Keratinocyte (primary cell): ENCODE measurements around the gene SEZ6L2. TPM values are rescaled to one million over a fixed set of nuclear protein-coding genes. Genes with fewer than 3 reads are reported as not detected.

Experiments used
- DNase-seq: peaks from one replicate; pipeline ENCODE4 v3.0.0-alpha.2; 2011; ENCODE audit warnings: low read depth, missing footprints, low spot score
- FAIRE-seq: peaks from 2 replicates; lab custom pipeline; 2011; peaks lifted over from hg19 to GRCh38; lab: Jason Lieb, UNC
- H2AFZ ChIP-seq: 2 replicates; pipeline ENCODE4 v1.6.0; 2012; ENCODE audit warnings: low read length, control low read depth, inconsistent platforms; ENCODE audit not compliant: control insufficient read depth
- H3K27ac ChIP-seq: 2 replicates; pipeline ENCODE4 v1.5.1; 2011; ENCODE audit warnings: low read length; ENCODE audit not compliant: control insufficient read depth, insufficient read depth
- H3K27me3 ChIP-seq: 3 replicates; pipeline ENCODE4 v1.6.0; 2011; ENCODE audit warnings: low read length; ENCODE audit not compliant: control insufficient read depth, insufficient read depth; ENCODE audit errors: extremely low read depth
- H3K36me3 ChIP-seq, 2 experiments: 2 replicates in 1 of 2; 3 replicates in 1 of 2; pipeline ENCODE4 v1.5.1; 2011; ENCODE audit warnings: low read length in 2 of 2, mild to moderate bottlenecking in 1 of 2; ENCODE audit not compliant: control insufficient read depth in 2 of 2, insufficient read depth in 2 of 2; ENCODE audit errors: extremely low read depth in 1 of 2
- H3K4me1 ChIP-seq: 3 replicates; pipeline ENCODE4 v1.5.1; 2011; ENCODE audit warnings: low read length; ENCODE audit not compliant: control insufficient read depth, insufficient read depth; ENCODE audit errors: extremely low read depth
- H3K4me2 ChIP-seq: 3 replicates; pipeline ENCODE4 v1.6.0; 2011; ENCODE audit warnings: low read depth, low read length; ENCODE audit not compliant: control insufficient read depth, insufficient read depth; ENCODE audit errors: extremely low read depth
- H3K4me3 ChIP-seq, 3 experiments: fragments of 200-600 bp in 1 of 3; sonication (generic) in 1 of 3; 2 replicates in 2 of 3; 3 replicates in 1 of 3; pipeline ENCODE4 v1.5.1; 2011 to 2016; ENCODE audit warnings: low read length in 3 of 3, mild to moderate bottlenecking in 3 of 3, control low read depth in 2 of 3, inconsistent platforms in 1 of 3, low read depth in 1 of 3, mixed read lengths in 1 of 3, mixed run types in 1 of 3, moderate library complexity in 1 of 3; ENCODE audit not compliant: control insufficient read depth in 2 of 3, insufficient read depth in 2 of 3; ENCODE audit errors: extremely low read depth in 1 of 3
- H3K79me2 ChIP-seq: 2 replicates; pipeline ENCODE4 v1.6.0; 2012; ENCODE audit warnings: low read length; ENCODE audit not compliant: control insufficient read depth, insufficient read depth
- H3K9ac ChIP-seq: 3 replicates; pipeline ENCODE4 v1.6.0; 2011; ENCODE audit warnings: low read length; ENCODE audit not compliant: control insufficient read depth, insufficient read depth; ENCODE audit errors: extremely low read depth
- H3K9me1 ChIP-seq: 3 replicates; pipeline ENCODE4 v1.6.0; 2011; ENCODE audit warnings: low read length; ENCODE audit not compliant: control insufficient read depth, insufficient read depth; ENCODE audit errors: extremely low read depth
- H3K9me3 ChIP-seq: 2 replicates; pipeline ENCODE4 v1.5.1; 2012; ENCODE audit warnings: low read depth, low read length; ENCODE audit not compliant: control insufficient read depth
- H4K20me1 ChIP-seq: 3 replicates; pipeline ENCODE4 v1.6.0; 2011; ENCODE audit warnings: low read length; ENCODE audit not compliant: control insufficient read depth, insufficient read depth; ENCODE audit errors: extremely low read depth
- CTCF ChIP-seq, 3 experiments: IDR thresholded peaks in 1 of 3; conservative IDR thresholded peaks in 1 of 3; optimal IDR thresholded peaks in 1 of 3; 2 replicates in 2 of 3; 3 replicates in 1 of 3; pipeline versions ENCODE3 to v1.5.1; 2011; ENCODE audit warnings: low read length in 3 of 3, mild to moderate bottlenecking in 3 of 3, moderate library complexity in 2 of 3, control low read depth in 1 of 3, inconsistent platforms in 1 of 3; ENCODE audit not compliant: insufficient read depth in 2 of 3; ENCODE audit errors: extremely low read depth in 1 of 3
- EZH2 ChIP-seq: IDR thresholded peaks from one replicate; pipeline ENCODE4 v1.6.1; 2012; ENCODE audit warnings: inconsistent platforms, mild to moderate bottlenecking, low read length, moderate library complexity
- dilution Hi-C: fragments of 300-500 bp; cut with MboI; formaldehyde crosslinking; loops from one replicate; pipeline ENCODE4 v1.7.0; 2020; ENCODE audit warnings: low sequenced_read_pairs; ENCODE audit not compliant: extremely low pct_ligation_motif_present
- polyA plus RNA-seq, 5 experiments: library from polyadenylated mRNA; depleted of rRNA in 3 of 5; stranded (reverse) in 3 of 5; stranded (forward) in 1 of 5; unstranded in 1 of 5; fragments of >200 nt; gene quantifications; 1 replicate in 1 of 5; 2 replicates in 3 of 5; 3 replicates in 1 of 5; pipeline versions ENCODE4 v1.2.1 to v1.2.3, GENCODE V29; 2011 to 2012; ENCODE audit warnings: missing spikeins in 2 of 5, low read depth in 1 of 5, low replicate concordance in 1 of 5

SEZ6L2 gene
- polyA plus RNA-seq, 1 donor (not counting 4 experiments of a cell fraction or from before 2014, with no cell fraction given) = 0.68 TPM

DNA sequence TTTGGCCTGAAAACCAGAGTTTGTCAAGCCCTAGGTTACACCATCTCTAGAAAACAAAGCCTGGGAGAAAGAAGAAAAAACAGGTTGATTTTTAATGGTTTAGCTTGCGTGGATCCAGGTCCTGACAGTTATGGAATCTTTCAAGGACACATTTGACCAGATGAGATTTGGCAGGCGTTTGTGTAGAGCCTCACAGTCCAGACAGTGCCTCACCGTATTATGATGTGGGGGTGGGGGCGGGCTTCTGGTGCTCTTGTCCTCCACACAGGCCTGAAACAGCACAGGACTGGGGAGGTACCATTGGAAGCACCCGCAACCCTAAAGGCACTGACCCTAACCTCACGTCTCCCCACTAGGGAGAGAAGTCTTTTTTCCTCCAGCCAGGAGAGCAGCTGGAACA, 59.5 kb downstream of the SEZ6L2 start:
- dilution Hi-C loops = no loop called here
- no peak for DNase-seq
- FAIRE-seq = no peak
- Histone ChIP-seq H3K4me3 (no peak overlapping the region), H3K36me3 (peaks cover 16 to 44% of the 10 kb centered on the region in 2 experiments), H3K79me2 (no peaks in the 10 kb centered on the region), H2AFZ (no peak overlapping the region), H3K9me3 (no peaks in the 10 kb centered on the region), H3K27ac (no peak overlapping the region), H3K4me1 (no peaks in the 10 kb centered on the region), H3K9me1 (no peaks in the 10 kb centered on the region), H3K4me2 (no peak overlapping the region), H3K27me3 (no peaks in the 10 kb centered on the region), H3K9ac (no peak overlapping the region), H4K20me1 (no peaks in the 10 kb centered on the region)
- TF ChIP-seq CTCF (optimal IDR thresholded peaks at IDR 0.05 in 1 of 3, IDR thresholded peaks at IDR 0.05 in 1 of 3, conservative IDR thresholded peaks at IDR 0.05 in 1 of 3; ENCODE audit: extremely low read depth in 1 of 3, insufficient read depth in 2 of 3, low read length in 3 of 3) = no peak
- TF ChIP-seq EZH2 = no peak

DNA sequence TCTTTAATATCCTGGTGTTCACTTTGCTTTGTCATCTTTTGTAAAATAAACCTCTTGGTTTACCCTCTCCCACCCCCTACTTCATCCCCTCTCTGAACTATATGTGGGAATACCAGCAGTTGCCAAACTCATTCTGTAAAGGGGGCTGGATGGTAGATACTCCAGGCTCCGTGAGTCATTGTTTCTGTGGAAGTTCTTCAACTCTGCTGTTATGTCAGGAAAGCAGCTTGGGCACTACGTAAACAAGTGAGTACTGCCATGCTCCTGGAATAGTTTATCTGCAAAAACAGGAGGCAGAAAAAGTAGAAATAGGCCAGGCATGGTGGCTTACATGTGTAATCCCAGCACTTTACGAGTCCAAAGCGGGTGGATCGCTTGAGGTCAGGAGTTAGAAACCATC, 61.5 kb downstream of the SEZ6L2 start:
- no peak overlapping the region for H2AFZ ChIP-seq
- H3K27me3 ChIP-seq = no peaks in the 10 kb centered on the region
- H3K9me1 ChIP-seq = no peaks in the 10 kb centered on the region
- H3K9ac ChIP-seq = no peak overlapping the region
- no peak overlapping the region for H3K4me2 ChIP-seq
- no peak overlapping the region for H3K4me3 ChIP-seq
- dilution Hi-C loops = no loop called here
- DNase-seq = no peak
- TF ChIP-seq CTCF (optimal IDR thresholded peaks at IDR 0.05 in 1 of 3, IDR thresholded peaks at IDR 0.05 in 1 of 3, conservative IDR thresholded peaks at IDR 0.05 in 1 of 3; ENCODE audit: extremely low read depth in 1 of 3, insufficient read depth in 2 of 3, low read length in 3 of 3) = no peak
- no peak for TF ChIP-seq EZH2
- peaks cover 23 to 49% of the 10 kb centered on the region in 2 experiments for H3K36me3 ChIP-seq
- H3K79me2 ChIP-seq = no peaks in the 10 kb centered on the region
- no peaks in the 10 kb centered on the region for H3K9me3 ChIP-seq
- no peak for FAIRE-seq
- H3K27ac ChIP-seq = no peak overlapping the region
- no peaks in the 10 kb centered on the region for H4K20me1 ChIP-seq
- no peaks in the 10 kb centered on the region for H3K4me1 ChIP-seq
